GM12878 (cell line): ENCODE measurements around the gene IGLL1. TPM values are rescaled to one million over a fixed set of nuclear protein-coding genes. Genes with fewer than 3 reads are reported as not detected.
"Not testable (repeated sequence)": the region's sequence is repeated elsewhere in the genome, so short reads cannot be mapped to it uniquely, and the experiment has no call there.

Source experiments
- ATAC-seq: fragments of 200-7000 bp; cut with Tn5 transposase; 3 replicates; pipeline ENCODE4 v1.9.1; 2020; ENCODE audit warnings: mild to moderate bottlenecking, moderate library complexity
- BruUV-seq: library from RNA; stranded (reverse); fragments of 400-500 nt; replicated peaks from 2 replicates; lab custom pipeline; 2021; lab: Mats Ljungman, UMichigan
- CTCF ChIA-PET: fragments of 300-600 bp; sonication (Branson Sonifier 250); formaldehyde crosslinking; extraction: SDS; loops from one replicate; lab custom pipeline; 2021; ENCODE audit warnings: inconsistent platforms; lab: Yijun Ruan, JAX
- POLR2A ChIA-PET: fragments of 350-600 bp; formaldehyde crosslinking; extraction: SDS; loops from one replicate; lab custom pipeline; 2021; ENCODE audit warnings: inconsistent platforms; lab: Charles Lee
- RAD21 ChIA-PET: fragments of 300-600 bp; sonication (Branson Sonifier 250); formaldehyde crosslinking; loops from one replicate; lab custom pipeline; 2023; ENCODE audit warnings: antibody characterized with exemption; ENCODE audit not compliant: unreplicated experiment; lab: Charles Lee
- SMC1A ChIA-PET: fragments of 300-600 bp; sonication (Branson Sonifier 250); formaldehyde crosslinking; loops from one replicate; lab custom pipeline; 2023; ENCODE audit not compliant: unreplicated experiment, uncharacterized antibody; lab: Charles Lee
- DNase-seq: peaks from one replicate; pipeline ENCODE4 v3.0.0-alpha.2; 2011; ENCODE audit warnings: low read depth, low spot score
- FAIRE-seq: peaks from 3 replicates; lab custom pipeline; 2011; peaks lifted over from hg19 to GRCh38; lab: Jason Lieb, UNC
- H2AFZ ChIP-seq: 2 replicates; pipeline ENCODE4 v1.6.0; 2011; ENCODE audit warnings: low read depth, low read length, control low read depth; ENCODE audit not compliant: control insufficient read depth
- H3K27ac ChIP-seq: 2 replicates; pipeline ENCODE4 v1.5.1; 2011; ENCODE audit warnings: control low read depth; ENCODE audit not compliant: control insufficient read depth, insufficient read depth
- H3K27me3 ChIP-seq, 2 experiments: replicated peaks in 1 of 2; 2 replicates each; pipeline versions ENCODE4 v1.6.0 to v1.6.1; 2011; ENCODE audit warnings: low read length in 1 of 2; ENCODE audit not compliant: control insufficient read depth in 2 of 2, insufficient read depth in 2 of 2
- H3K36me3 ChIP-seq, 2 experiments: 2 replicates each; pipeline ENCODE4 v1.5.1; 2011; ENCODE audit warnings: low read length in 1 of 2; ENCODE audit not compliant: control insufficient read depth in 2 of 2, insufficient read depth in 2 of 2
- H3K4me1 ChIP-seq: 2 replicates; pipeline ENCODE4 v1.6.1; 2011; ENCODE audit warnings: mild to moderate bottlenecking, low read length, moderate library complexity, mixed read lengths; ENCODE audit not compliant: control insufficient read depth, insufficient read depth
- H3K4me2 ChIP-seq: 2 replicates; pipeline ENCODE4 v1.6.0; 2011; ENCODE audit warnings: control low read depth; ENCODE audit not compliant: control insufficient read depth, insufficient read depth
- H3K4me3 ChIP-seq: fragments of 200-600 bp; sonication (generic); 2 replicates; pipeline ENCODE4 v1.5.1; 2016
- H3K79me2 ChIP-seq: 2 replicates; pipeline ENCODE4 v1.6.0; 2011; ENCODE audit warnings: low read length; ENCODE audit not compliant: control insufficient read depth, insufficient read depth
- H3K9ac ChIP-seq: 2 replicates; pipeline ENCODE4 v1.8.0; 2011; ENCODE audit warnings: low read length, control low read depth, mixed read lengths; ENCODE audit not compliant: control insufficient read depth, insufficient read depth
- H3K9me3 ChIP-seq: replicated peaks from 3 replicates; pipeline ENCODE4 v1.5.1; 2011; ENCODE audit warnings: mild to moderate bottlenecking, low read length; ENCODE audit not compliant: control insufficient read depth, insufficient read depth
- H4K20me1 ChIP-seq: 2 replicates; pipeline ENCODE4 v1.6.0; 2011; ENCODE audit not compliant: control insufficient read depth, insufficient read depth
- ATF2 ChIP-seq: IDR thresholded peaks from 2 replicates; pipeline ENCODE4 v1.6.1; 2012; ENCODE audit warnings: low read length, inconsistent platforms
- CBFB ChIP-seq: IDR thresholded peaks from 2 replicates; pipeline ENCODE4 v1.6.1; 2016; ENCODE audit warnings: antibody characterized with exemption, low read depth
- CBX5 ChIP-seq: sonication (generic); IDR thresholded peaks from 2 replicates; pipeline ENCODE4 v1.6.1; 2016; ENCODE audit warnings: low read depth, moderate library complexity, mild to moderate bottlenecking, inconsistent platforms
- EP300 ChIP-seq, 2 experiments: fragments of 150-350 bp in 1 of 2; IDR thresholded peaks; 2 replicates each; pipeline ENCODE4 v1.6.1; 2011 to 2012; ENCODE audit warnings: low read depth in 2 of 2, low read length in 2 of 2, borderline replicate concordance in 1 of 2, improper control_type of control experiment in 1 of 2, inconsistent platforms in 1 of 2; ENCODE audit not compliant: control insufficient read depth in 1 of 2
- IKZF1 ChIP-seq: fragments of 450-650 bp; conservative IDR thresholded peaks from 2 replicates; pipeline ENCODE4 v1.6.1; 2017; ENCODE audit warnings: antibody characterized with exemption, mild to moderate bottlenecking
- IKZF2 ChIP-seq, 2 experiments: fragments of 450-650 bp; IDR thresholded peaks; 2 replicates each; pipeline ENCODE4 v1.6.1; 2017; ENCODE audit warnings: mild to moderate bottlenecking in 2 of 2, moderate library complexity in 2 of 2
- JUNB ChIP-seq: IDR thresholded peaks from 2 replicates; pipeline ENCODE4 v1.6.1; 2016; ENCODE audit warnings: antibody characterized with exemption, mild to moderate bottlenecking
- KLF5 ChIP-seq: fragments of 450-650 bp; IDR thresholded peaks from 2 replicates; pipeline ENCODE4 v1.6.1; 2014; ENCODE audit warnings: mild to moderate bottlenecking; ENCODE audit not compliant: partially characterized antibody
- NBN ChIP-seq: fragments of 450-650 bp; IDR thresholded peaks from 2 replicates; pipeline ENCODE4 v1.6.1; 2016
- NFYB ChIP-seq: IDR thresholded peaks from 2 replicates; pipeline ENCODE4 v1.6.1; 2011; ENCODE audit warnings: low read depth, mild to moderate bottlenecking, low read length, improper control_type of control experiment, moderate library complexity; ENCODE audit not compliant: insufficient read depth
- NR2C2 ChIP-seq: IDR thresholded peaks from 2 replicates; pipeline ENCODE4 v1.6.1; 2011; ENCODE audit warnings: borderline replicate concordance, low read depth; ENCODE audit not compliant: control insufficient read depth, insufficient read length
- SMAD5 ChIP-seq: IDR thresholded peaks from 2 replicates; pipeline ENCODE4 v1.6.1; 2016; ENCODE audit warnings: antibody characterized with exemption, low read depth
- SREBF2 ChIP-seq: IDR thresholded peaks from 2 replicates; pipeline ENCODE4 v1.6.1; 2012; ENCODE audit warnings: mild to moderate bottlenecking, low read length
- TAF1 ChIP-seq: IDR thresholded peaks from 2 replicates; pipeline ENCODE4 v1.6.1; 2011; ENCODE audit warnings: mild to moderate bottlenecking, low read depth, low read length, borderline replicate concordance
- ZBTB40 ChIP-seq: fragments of 450-650 bp; IDR thresholded peaks from 2 replicates; pipeline ENCODE4 v1.6.1; 2016; ENCODE audit warnings: mild to moderate bottlenecking, moderate library complexity, borderline replicate concordance
- ZNF207 ChIP-seq: fragments of 450-650 bp; IDR thresholded peaks from 2 replicates; pipeline ENCODE4 v1.6.1; 2014; ENCODE audit warnings: antibody characterized with exemption, mild to moderate bottlenecking, borderline replicate concordance
- WGBS: methylation state at CpG from one replicate; pipeline ENCODE4 v1.1.6; 2016; ENCODE audit warnings: low lambda C conversion rate; ENCODE audit not compliant: insufficient replicate concordance, insufficient coverage; ENCODE audit errors: missing lambda C conversion rate; 5-methylcytosine and 5-hydroxymethylcytosine counted together
- in situ Hi-C: fragments of 300-500 bp; cut with MboI; formaldehyde crosslinking; loops from 9 replicates; pipeline ENCODE4 v1.14.3; 2018; ENCODE audit warnings: mixed read lengths
- intact Hi-C: fragments of 100-400 bp; cut with micrococcal nuclease; formaldehyde crosslinking; loops from one replicate; pipeline ENCODE4 v1.14.2; 2022; ENCODE audit not compliant: unreplicated experiment
- polyA plus RNA-seq, 11 experiments: library from polyadenylated mRNA; depleted of rRNA in 4 of 11; unstranded in 6 of 11; stranded (reverse) in 5 of 11; fragments of >200 nt; fragmentation: Nextera tagmentation in 4 of 11; fragmentation: Illumina TruSeq in 1 of 11; extraction: Ambion mirVana in 4 of 11; extraction: Trizol in 1 of 11; gene quantifications; 1 replicate in 1 of 11; 2 replicates in 10 of 11; pipeline versions ENCODE4 v1.2.1 to v1.2.3, GENCODE V29; 2011 to 2016; ENCODE audit warnings: inconsistent platforms in 2 of 11, missing spikeins in 2 of 11, low read depth in 1 of 11
- total RNA-seq, 4 experiments: library from RNA; depleted of rRNA in 3 of 4; stranded (reverse); fragments of >200 nt in 3 of 4; fragmentation: Illumina TruSeq in 1 of 4; extraction: Trizol in 1 of 4; gene quantifications; 2 replicates each; pipeline versions ENCODE4 v1.2.1 to v1.2.3, GENCODE V29; 2013 to 2021

IGLL1 gene
- total and polyA plus RNA-seq, 10 of the 15 experiments (the other 5 are each of a cell fraction or from before 2014, with no cell fraction given): not detected

GRCh38 chr22:23562186-23562585, 17.9 kb downstream of the IGLL1 start:
- CTCF ChIA-PET: no interaction called here
- intact Hi-C loops: no loop called here
- RAD21 ChIA-PET: no interaction called here
- no peaks in the 10 kb centered on the region for H3K9me3 ChIP-seq
- BruUV-seq: no TSS peak
- in situ Hi-C loops: no loop called here
- no peaks in the 10 kb centered on the region for H4K20me1 ChIP-seq
- no peaks in the 10 kb centered on the region for H3K79me2 ChIP-seq
- FAIRE-seq: no peak
- peaks cover 5 to 11% of the 10 kb centered on the region in 2 experiments for H3K27me3 ChIP-seq
- no peak overlapping the region for H3K27ac ChIP-seq
- no peak for DNase-seq
- H3K4me1 ChIP-seq: no peaks in the 10 kb centered on the region
- WGBS: 15% methylated on average over 4 of the region's 4 CpGs
- POLR2A ChIA-PET: no interaction called here
- H2AFZ ChIP-seq: no peak overlapping the region
- SMC1A ChIA-PET: no interaction called here
- H3K9ac ChIP-seq: no peak overlapping the region
- no peaks in the 10 kb centered on the region for H3K36me3 ChIP-seq
- TF ChIP-seq NR2C2 (no peak), SREBF2 (no peak), SMAD5 (no peak), NBN (no peak), ZBTB40 (no peak), EP300 (IDR thresholded peaks at IDR 0.05; ENCODE audit: borderline replicate concordance in 1 of 2, control insufficient read depth in 1 of 2, low read depth in 2 of 2, low read length in 2 of 2) (no peak), ZNF207 (no peak), ATF2 (no peak), JUNB (no peak), IKZF2 (IDR thresholded peaks at IDR 0.05) (no peak), IKZF1 (no peak), CBFB (no peak), CBX5 (no peak), TAF1 (no peak), NFYB (no peak), KLF5 (no peak)
- ATAC-seq: no peak
- H3K4me3 ChIP-seq: no peak overlapping the region
- no peak overlapping the region for H3K4me2 ChIP-seq

- H3K4me2 ChIP-seq, POLR2A ChIA-PET, H3K79me2 ChIP-seq, H3K4me1 ChIP-seq, FAIRE-seq, H3K27me3 ChIP-seq, CTCF ChIA-PET, H3K27ac ChIP-seq, H3K9ac ChIP-seq, H4K20me1 ChIP-seq, H3K4me3 ChIP-seq, intact Hi-C loops, H3K9me3 ChIP-seq, H3K36me3 ChIP-seq, DNase-seq, RAD21 ChIA-PET, SMC1A ChIA-PET, in situ Hi-C loops, H2AFZ ChIP-seq, BruUV-seq, ATAC-seq: not testable (repeated sequence)
- WGBS: 27% methylated on average over 1 of the region's 24 CpGs
Observed at GRCh38 chr22:23561025-23561510, 19.0 kb downstream of the IGLL1 start.
